Stimulated activated CD4-positive, alpha-beta T cell treated with anti-CD3 and anti-CD28 coated beads, TNF-alpha, amount 100 ng/mL, for 24 hours (primary cell): ENCODE measurements around the gene CREBBP.

Experiments
- DNase-seq, 3 experiments: peaks; one replicate each; pipeline ENCODE4 v3.0.0-alpha.2; 2020; ENCODE audit warnings: low read depth in 3 of 3

CREBBP gene

DNA sequence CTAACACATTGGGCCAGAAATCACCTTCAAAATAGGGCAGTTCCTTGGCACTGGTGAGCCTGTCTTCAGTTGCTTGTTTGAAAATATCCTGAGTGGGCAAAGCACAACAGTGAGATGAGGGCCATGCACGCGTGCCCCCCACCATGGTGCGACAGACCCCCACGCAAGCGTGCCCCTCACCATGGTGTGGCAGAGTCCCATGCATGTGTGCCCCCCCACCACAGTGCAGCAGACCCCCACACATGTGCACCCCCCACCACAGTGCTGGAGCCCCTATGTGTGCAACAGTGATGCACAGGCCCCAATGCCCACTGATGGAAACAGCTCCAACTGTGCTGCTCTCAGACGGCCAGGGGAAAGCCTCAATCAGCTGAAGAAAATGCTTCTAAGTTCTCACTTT is 144.4 kb downstream of the CREBBP start:
- no peak for DNase-seq

DNA sequence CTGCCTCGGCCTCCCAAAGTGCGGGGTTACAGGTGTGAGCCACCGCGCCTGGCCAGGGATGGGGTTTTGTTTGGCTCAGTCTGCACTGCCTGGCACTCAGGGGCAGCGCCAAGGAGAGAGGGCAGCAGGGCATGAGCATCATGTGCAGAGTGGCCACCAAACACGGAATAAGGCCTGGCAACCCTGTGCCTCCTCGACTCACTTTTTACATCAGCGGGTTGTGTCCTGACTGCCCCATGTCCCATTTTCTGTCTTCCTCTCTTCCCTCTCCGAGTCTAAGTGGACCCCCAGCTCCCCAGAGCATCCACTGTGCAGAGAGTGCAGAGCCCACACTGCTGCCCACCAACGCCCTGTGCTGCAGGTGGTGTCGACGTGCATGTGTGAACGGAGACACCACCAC is 145.0 kb downstream of the CREBBP start:
- no peak for DNase-seq

DNA sequence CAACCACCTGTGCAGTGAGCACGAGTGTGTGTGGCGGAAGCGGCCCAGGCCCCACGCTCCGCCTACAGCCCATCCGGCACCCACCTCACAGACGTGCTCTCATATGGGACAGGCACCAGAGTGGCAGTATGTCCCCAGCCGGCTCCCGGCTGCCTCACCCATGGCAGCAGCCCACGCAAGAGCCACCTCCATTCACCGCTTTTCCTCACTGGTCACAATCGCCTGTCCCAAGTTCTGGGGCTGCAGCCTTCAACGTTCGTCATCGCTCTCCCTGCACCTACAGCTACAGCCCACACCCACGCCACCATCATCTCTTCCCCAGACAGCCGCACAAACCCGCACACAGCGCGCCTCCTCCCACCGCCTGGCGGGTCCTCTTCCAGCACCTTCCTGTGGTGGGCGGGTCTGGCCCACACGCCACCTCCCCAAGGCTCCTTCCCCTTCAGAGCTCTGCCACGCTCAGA is 145.7 kb downstream of the CREBBP start:
- no peak for DNase-seq

DNA sequence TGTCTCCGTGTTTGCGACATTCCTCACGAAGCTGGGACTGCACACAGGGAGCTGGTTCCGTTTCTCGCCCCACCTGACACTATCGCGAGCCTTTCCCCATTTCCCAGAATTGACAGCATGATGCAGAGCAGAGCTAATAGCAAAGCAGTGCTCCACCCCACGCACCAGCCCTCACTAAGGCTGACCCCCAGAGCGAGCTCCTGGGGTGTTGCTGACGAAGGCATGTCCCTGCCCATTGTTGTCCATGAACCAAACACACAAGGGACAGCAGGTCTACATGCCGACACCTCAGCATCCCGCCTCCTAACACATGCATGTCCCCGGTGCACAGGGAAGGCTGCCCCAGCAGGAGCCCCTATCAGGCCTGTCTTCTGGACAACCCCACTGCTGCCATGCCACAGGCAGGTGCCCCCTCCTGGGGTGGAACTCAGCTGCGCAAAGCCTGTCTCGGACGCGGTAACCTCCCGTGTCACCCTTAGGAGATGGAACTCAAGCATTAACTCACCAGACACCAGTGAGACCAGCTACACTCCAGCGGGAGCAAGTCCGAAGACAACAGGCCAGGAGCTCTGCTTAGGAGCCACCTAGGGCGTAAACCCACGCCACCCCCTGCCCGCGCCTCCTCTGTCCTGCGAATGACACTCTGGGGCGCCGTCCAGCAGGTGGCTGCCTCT is 146.3 kb downstream of the CREBBP start:
- no peak for DNase-seq

DNA sequence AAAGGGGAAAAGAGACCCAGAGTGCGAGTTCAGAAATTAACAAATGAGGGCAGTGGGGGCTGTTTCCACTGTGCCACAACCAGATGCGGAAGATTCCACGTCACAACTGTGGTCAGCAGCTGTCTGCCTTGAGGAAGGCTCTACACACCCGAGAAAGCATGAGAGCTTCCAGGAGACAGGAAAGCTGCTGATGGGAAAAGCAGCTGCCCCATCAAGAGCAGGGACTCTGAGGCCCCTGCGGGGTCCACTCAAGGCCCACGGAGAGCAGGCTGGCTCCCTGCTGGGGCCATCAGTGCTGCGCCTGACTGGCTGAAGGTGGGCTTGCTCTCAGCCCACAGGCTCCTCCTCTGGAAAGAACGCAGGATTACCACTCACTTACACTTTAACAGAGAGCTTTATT is 148.3 kb downstream of the CREBBP start:
- DNase-seq: no peak

DNA sequence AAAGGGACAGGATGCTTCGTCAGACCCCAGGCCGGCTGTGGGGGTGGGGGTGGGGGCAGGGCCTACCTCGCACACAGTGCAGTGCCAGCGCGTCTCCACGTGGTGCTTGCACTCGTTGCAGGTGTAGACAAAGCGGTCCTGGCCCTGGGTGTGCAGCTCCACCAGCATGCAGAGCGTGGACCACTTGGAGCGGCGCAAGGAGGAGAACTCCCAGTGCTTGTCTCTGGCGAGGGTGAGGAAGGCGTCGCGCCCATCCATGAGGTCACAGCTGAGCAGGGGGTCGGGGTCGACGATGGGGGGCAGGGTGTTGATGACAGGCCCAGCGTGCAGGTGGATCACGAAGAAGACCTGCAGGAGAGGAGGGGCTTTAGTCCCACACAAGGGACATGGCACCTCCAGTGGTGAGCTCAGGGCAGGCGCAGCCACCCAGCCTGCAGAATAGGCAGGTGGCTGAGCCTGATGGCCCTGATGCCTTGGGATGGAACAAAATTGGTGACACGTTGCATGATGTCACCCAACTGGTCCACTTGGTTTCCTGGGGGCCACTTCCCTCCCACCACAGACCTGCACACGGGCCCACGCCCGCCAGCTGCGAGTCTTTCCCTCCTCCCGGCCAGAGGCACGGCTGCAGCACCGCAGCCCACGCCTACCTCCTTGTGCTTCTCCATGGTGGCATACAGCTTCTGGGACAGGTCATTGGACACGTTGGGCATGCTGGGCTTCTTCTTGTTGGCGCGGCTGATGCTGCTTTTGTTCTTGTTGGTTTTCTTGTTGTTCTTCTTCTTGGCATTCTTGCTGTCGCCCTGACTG is 149.2 kb downstream of the CREBBP start:
- no peak for DNase-seq

DNA sequence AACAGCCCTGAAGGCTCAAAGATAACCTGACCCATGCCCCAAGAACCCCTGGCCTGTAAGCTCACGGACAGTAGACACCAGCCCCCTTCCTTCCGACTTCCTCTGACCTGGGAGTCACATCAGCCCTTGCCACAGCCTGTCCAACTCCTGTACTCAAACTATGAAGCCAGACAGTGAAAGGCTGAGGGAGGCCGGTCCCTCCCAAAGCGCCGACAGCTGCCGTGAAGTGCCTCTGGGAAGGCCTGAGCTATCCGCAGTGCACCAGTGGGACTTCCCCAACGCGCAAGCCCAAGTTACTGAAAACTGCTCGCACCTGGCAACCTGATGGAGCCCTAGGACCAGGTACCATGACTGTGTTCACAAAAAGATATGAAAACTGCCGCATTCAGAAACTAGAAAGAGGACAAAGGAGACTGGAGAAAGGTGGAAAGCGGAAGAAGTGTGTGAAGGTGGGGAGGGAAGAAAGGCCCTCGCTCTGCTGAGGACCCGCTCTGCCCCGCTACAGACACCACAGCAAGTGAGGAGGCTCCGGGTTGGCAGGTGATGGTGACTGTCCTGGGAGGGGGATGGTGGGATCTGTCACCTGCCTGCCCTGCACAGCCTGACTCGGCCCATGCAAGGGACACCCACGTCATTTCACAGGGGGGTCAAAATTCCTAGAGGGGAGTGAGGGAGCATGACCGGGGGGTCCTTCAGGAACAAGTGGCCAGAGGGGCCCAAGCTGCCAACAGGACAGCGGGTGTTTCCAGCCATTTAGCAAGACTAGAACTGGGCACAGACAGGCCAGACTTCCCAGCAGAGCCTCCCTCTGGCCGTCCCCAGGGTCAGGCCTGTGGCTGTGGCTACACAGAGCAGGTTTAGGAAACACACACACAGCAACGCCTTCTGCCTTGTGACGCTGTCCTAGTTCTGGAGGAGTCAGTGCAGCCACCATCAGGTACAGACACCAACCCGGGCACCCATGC is 150.1 kb downstream of the CREBBP start:
- no peak for DNase-seq

DNA sequence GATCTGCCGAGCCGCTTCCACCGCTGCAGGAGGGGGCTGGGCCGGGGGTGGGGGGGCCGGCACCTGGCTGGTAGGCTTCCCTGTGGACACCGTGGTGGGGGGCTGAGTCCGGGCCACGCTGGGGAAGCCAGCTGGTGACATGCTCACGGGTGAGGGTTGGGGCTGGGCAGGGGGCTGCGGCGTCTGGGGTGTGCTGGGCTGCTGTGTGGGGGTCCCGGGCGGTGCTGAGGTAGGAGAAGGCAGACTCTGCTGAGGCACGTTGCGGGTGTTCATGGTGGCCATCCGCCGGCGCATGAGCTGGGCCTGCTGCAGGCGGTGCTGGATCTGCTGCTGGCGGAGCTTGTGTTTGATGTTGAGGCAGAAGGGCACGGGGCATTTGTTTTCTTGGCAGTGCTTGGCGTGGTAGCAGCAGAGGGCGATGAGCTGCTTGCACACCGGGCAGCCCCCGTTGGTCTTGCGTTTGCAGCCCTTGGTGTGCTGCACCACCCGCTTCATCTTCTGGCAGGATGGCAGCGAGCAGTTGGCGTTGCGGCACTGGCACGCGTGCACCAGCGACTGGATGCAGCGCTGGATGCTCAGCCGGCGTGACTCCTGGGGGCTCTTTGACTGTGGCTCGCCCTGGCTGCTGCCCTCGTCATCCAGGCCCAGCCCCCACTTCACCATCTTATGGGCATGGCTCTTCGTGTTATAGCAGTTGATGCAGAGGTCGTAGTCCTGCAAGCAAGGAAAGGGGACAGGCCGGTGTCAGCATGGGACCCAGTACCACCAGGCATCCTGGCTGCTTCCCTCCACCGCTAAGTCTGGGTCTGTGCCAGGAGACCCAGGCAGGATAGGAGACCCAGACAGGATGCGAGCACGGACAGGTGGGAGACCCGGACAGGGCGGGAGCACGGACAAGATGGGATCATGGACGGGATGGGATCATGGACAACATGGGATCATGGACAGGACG is 151.1 kb downstream of the CREBBP start:
- no peak for DNase-seq

DNA sequence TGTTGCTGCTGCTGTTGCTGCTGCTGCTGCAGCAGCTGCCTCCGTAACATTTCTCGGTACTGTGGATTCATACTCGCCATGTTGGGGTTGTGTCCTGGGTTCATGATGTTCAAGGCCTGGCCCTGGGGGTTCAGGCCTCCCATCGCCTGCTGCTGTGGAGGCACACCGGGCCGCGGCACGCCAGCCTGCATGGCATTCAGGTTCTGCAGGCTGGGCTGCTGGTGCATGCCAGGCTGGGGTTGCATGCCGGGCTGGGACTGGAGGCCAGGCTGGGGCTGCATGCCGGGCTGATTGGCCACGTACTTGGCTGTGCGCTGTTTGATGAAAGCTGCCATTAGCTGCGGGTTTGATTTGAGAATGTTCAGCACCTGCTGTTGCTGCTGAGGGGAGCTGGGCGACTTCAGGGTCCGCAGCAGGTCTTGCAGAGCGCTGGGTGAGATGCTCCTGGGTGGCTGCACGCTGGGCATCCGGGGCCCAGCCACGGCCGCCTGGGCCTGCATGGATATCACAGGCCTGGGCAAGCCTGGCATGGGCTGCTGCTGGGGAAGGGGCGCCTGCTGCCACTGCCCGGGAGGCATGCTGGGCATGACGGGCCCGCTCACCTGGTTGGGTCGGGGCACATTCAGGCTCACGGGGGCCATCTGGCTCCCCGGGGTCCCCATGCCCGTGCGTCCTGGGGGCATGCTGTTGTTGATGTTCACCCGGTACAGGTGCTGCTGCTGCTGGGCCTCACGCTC is 151.9 kb downstream of the CREBBP start:
- DNase-seq: no peak

DNA sequence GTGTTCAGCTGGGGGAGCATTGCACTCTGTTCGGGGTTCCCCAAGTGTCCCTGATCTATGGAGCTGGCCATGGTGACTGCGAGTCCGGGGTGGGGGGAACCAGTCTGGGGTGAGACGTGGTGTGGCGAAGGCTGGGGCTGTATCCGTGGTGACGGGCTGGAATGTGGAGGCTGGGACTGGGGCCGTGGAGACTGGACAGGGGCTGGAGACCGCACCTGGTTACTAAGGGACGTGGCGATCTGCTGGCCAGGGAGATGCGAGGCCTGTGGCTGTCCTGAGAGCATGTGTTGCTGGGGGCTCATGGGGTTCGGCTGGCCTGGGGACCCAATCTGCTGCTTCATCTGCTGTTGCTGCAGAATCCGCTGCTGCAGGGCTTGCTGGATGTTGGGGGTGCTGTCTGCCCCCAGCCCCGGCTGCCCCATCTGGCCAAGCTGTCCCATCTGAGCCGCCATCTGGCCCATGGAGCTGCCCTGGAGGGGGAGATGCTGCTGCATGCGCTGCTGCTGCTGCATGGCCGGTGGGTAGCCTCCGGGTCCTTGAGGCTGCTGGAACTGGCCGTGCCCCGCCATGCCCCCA is 152.6 kb downstream of the CREBBP start:
- no peak for DNase-seq

DNA sequence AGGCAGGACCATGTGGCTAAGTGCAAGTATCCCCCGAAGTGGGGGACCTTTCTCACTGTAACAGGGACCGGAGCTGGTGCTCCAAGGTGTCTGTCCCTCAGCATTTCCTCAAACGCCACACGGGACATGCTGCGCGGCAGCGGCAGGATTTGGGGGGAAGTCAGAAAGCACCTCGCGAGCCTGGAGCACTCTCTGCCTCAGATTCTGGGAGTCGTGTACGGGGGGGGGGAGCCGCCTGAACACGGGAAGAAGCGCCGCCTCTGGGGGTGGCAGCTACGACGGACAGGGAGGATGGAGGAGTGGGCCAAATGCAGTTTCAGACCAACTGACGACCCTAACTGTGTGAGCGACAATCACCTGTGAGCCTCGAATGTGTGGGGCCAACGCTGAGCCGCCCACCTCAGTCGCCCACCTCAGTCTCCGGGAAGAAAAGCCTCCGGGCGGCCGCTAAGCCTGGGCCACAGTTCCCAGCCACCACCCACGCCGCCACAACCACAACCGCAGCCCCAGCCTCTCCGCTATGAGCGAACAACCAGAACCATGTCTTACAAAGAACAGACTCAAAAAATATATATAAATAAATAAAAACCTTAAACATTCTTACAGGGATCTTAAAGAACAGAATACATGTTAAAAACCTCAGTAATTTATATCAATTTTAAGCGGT is 154.4 kb downstream of the CREBBP start:
- no peak for DNase-seq

DNA sequence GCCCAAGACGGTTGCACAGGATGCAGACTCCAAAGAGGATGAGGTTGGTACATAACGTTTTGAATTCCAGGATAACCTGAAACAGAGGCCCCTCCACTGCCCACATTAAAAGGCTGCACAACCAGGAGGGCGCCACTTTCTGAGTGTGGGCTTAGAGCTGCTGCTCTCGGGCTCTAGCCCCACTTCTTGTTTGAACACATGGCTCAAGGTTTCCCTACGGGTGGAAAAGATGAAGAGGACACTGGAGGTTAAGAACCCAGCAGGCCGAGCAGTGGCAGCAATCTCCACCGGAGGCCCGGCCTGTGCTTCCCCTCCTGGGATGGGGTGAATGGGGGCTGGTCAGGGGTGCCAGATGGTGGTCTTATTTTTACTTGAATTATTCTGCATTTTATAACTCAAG is 155.2 kb downstream of the CREBBP start:
- DNase-seq: no peak

DNA sequence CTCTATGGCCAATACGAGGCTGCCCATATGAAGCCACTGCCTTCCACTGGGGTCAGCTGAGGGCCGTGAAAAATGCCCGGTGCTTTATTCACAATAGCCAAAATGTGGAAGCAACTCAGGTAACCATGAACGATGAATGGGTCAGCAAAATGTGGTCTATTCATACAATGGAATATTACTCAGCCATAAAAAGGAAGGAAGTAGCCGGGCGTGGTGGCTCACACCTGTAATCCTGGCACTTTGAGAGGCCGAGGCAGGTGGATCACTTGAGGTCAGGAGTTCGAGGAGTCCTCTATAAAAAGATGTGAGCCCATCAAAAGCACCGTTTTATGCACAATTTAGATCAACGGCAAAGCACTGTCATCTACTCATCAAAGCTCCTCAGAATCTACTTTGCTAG is 158.0 kb downstream of the CREBBP start:
- no peak for DNase-seq

DNA sequence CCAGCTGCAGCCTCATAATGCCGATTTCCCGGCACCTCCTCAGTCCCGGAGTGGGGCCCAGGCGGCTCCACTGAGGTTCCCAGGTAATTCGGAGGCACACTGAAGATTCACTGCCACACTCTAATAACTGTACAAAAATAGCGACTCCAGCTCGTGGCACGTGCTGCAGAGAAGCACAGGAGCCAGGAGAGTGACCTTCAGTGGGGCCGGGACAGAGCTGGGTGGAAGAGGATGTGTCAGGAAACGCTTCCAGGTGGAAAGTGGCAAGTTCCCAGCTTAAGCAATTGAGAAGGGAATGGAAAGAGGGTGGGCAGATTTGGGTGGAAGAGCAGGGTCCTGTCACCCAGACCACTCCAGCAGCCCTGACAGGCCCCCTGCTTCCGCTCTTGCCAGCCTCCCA is 160.1 kb downstream of the CREBBP start:
- DNase-seq: no peak

DNA sequence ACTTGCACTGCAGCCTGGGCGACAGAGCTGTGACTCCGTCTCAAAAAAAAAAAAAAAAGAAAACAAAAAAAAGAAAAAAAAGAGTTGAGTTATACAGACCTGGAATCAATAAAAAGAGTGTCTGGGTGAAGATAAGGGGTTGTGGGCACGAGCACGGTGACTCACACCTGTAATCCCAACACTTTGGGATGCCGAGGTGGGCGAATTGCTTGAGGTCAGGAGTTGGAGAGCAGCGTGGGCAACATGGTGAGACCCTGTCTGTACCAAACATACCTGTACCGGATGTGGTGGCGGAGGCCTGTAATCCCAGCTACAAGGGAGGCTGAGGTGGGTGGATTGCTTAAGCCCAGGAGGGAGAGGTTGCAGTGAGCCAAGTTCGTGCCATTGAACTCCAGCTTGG is 161.9 kb downstream of the CREBBP start:
- no peak for DNase-seq

DNA sequence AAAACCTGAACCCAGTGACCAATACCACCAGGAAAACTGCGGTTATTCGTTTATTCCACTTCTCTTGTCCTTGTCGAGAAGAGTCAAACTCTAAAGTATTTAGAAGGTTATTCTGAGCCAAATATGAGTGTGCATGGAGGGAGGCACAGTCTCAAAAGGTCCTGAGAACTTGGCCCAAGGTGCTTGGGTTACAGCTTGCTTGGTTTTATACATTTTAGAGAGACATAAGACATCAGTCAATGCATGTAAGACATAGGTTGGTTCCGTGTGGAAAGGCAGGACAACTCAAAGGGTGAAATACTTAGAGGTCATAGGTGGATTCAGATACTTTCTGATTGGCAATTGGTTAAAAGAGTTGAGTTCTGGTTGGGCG is 162.5 kb downstream of the CREBBP start:
- no peak for DNase-seq

DNA sequence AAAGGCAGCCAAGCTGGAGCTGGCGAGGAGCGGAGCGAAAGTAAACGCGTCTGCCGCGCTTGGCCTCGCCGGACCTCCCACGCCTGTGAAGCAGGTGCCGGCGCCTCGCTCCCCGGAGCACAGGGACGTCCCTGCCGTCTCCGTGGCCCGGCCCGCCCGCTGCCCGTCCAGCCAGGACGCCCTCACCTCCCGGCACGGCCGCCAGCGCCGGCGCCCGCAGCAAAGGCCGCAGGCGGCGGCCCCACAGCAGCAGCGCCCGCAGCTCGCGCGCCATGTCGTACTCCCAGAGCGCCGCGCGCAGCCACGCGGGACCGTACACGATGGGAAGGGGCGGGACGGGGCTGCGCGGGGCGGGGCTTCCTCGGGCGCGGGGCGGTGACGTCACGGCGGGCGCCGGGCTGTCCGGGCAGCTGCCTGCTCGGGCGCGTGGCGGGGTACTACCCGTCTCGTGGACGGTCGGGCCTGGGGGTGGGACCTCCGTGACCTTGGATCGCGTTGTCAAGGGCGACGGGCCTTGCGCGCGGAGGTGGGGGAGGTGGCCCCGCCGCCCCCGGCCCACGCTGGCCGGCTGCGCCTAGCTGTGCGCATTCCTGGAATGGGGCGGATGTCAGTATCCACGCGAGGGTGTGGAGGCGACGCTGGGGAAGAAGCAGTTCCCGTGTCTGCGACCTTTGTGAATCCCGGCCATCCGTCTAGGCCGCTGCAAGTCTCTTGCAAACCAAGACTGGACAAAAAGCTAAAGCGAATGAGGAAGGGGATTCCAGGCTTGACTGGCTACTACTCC is 163.1 kb downstream of the CREBBP start, which contains the start of gene TRAP1:
TRAP1 (minus strand) TSS at position 290 of the 784 bp plus-strand sequence; CDS start at position 274, 16 bp downstream.
- DNase-seq: peak; percentile 85 to 92 (median 89)

DNA sequence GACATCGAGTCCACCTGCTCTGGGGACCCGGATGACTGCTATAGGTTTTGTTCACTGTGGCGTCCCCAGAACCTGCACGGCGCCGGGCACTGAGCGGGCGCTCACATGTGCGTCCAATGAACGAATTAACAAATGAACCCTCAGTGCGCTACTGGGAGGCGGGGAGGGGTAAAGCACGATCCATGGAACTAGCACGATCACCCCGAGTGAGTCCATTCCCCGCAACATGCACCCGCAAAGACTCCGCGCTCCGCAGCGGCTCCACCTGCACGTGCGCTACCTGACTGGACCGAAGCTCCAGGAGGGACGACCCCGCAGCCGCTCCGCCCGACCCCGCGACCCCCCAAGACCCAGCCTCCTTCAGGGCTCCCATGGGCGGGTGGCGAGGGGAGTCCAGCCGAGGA is 163.7 kb downstream of the CREBBP start:
- peak in 2 of 3 experiments; percentile 7 to 33 for DNase-seq
